ENCODE results near the gene OLIG3.

Gene OLIG3

GRCh38 chr6:137495703-137496336, 1.6 kb upstream of the OLIG3 start:
- no peak for DNase-seq

GRCh38 chr6:137494988-137495702, 951 bp upstream of the OLIG3 start:
- no peak for DNase-seq

- DNase-seq, result no peak
Measured at GRCh38 chr6:137493218-137494038, 766 bp downstream of the OLIG3 start.

GRCh38 chr6:137492289-137493217, 1.6 kb downstream of the OLIG3 start:
- DNase-seq, result no peak

GRCh38 chr6:137491478-137491877, 2.7 kb downstream of the OLIG3 start:
- DNase-seq, result no peak

DNA sequence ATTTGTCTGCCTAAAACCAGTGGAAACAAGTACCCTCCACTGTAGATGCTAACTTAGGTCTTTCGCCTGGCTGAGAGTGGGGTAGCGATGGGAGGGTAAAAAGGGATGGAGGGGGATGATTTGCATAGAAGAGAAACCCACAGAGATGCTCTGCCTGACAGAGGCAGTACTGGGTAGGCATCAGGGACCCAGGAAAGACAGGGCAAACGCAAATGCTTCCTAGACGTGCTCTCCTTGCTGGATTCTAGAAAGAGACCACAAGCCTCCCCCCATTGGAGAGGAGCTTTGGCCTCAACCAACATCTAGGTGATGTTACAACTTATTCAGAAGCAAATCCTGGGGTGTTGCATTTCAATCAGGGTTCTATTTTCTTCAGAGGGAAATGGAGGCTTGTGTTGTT, 3.2 kb downstream of the OLIG3 start:
- DNase-seq, result no peak

- no peak for DNase-seq
Measured at GRCh38 chr6:137490006-137490905, 3.9 kb downstream of the OLIG3 start.

DNA sequence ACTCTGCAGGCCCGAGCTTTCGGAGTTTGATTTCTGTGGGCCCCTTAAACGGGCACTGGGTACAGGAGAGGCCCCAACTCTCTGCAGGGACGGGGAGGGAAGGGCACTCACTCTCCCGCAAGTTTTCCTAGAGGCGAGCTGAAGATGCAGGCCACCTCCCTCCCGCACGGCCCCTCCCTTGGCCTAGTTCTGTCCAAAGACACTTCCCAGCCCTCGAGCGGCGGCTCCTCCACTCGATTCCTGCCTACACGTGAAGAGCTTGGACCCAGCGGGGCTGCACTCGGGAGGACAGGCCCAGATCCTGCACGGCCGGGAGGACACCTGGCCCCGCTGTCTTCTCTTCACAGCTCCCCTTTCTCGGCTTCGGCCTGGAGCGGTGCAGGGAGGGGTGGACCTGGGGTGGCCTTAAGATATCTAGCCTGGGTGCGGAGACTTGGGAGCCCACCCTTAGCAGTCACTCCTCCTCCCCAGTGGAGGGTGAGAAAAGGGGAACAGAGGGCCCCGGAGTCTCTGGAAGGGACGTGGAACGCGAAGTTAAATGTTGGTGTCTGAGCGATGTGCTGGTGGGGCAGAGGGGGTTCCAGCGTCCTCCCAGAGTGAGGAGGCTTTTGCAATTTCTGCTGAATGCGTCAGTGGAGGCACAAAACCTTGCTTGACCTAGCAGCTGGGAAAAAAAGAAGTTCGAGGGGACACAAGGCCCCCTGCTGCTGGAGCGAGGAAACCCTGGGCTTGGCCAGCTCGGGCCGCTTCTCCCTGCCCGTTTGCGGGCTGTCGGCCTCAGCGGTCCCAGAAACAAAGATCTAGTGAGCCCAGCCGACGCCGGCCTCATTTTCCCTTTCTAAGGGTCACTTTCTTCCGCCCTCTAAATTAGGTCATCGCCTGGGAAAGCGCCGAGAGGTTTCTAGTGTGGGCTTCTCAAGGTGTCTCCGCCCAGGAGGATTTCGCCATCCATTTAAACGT, 4.9 kb downstream of the OLIG3 start:
- no peak for DNase-seq

DNA sequence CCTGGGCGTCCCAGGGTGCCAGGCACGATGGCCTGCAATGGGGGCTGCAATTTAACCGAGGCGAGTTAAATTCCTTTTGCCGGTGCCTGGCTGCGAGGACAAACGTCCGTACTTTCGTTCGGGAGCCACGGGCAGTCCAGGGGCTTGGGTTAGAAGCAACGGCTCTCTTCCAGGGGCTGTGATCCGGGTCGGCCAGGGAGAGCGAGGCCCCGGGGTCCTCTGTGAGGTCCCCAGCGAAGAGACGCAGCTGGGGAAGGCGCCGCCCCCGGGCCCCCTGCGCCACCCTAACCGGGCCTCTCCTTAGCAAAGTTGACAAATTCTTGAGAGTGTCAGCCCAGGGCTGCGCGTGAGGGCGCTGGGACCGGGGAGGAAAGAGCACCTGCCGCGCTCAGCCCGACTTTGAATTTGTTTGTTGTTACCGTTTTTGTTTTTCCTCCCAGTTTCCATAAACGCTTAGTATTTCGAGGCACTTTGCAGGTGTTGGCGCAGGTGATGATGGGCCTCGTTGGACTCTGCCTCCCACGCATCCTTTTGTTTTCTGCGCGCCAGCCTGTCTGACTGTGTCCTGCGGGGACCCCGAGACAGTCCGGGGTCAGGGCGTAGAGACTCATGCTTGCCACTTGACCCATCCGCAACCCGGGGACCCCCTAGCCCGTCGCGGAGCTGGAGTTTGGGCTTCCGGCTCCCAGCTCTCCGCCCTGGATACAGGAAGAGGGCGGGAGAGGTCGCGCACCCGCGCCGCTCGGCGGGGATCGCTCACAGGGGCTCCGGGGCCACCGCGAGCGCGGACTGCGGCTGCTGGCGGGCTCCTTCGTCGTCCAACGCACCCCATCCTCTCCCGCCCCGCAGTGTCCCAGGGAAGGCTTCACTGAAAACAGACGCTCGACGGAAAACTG, 5.8 kb downstream of the OLIG3 start:
- DNase-seq, result no peak

- DNase-seq, result no peak
Measured at GRCh38 chr6:137487869-137488149, 6.4 kb downstream of the OLIG3 start.

GRCh38 chr6:137487181-137487868, 6.9 kb downstream of the OLIG3 start:
- DNase-seq, result no peak

- no peak for DNase-seq
Measured at GRCh38 chr6:137486416-137486815, 7.8 kb downstream of the OLIG3 start.

DNA sequence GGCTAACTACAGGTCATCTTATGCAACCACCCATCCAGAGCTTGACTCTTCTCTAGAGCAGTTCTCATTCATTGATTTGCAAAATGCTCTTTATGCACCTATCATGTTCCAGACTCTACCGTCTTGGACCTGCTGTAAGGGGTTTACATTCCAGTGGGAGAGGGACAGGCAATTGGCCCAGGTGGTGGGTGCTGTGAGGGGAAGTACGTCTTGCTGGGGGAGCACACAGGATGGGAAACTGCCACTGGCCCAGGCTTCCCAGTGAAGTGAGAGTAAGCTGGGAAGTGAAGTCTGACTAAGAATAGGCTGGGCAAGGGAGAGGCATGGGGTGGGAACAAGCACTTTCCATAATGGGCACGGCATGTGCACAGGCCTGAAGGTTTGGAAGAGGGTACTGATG, 13.8 kb downstream of the OLIG3 start:
- no peak for DNase-seq

- no peak for DNase-seq
Measured at GRCh38 chr6:137475103-137475502, 19.1 kb downstream of the OLIG3 start.

DNA sequence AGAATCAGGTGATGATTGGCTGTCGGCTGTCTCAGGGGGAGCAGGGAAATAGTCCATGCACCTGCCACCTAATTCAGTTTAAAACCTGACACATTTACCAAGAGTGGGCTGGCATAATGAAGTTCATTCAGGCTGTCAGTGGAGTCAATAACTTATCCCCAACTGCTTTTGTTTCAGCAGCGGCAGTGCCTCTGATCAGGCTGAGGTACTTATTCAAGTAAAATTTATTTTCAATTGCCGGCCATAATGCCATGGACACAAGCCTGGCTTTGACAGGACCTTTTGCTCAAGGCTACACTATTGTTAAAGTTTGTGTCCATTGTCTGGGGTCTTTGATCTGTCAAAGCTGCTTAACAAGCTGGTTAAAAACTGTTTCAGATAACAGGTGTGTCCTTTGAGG, 20.6 kb downstream of the OLIG3 start:
- no peak for DNase-seq

GRCh38 chr6:137472641-137473137, 21.5 kb downstream of the OLIG3 start:
- DNase-seq, result no peak

GRCh38 chr6:137471986-137472385, 22.2 kb downstream of the OLIG3 start:
- no peak for DNase-seq

DNA sequence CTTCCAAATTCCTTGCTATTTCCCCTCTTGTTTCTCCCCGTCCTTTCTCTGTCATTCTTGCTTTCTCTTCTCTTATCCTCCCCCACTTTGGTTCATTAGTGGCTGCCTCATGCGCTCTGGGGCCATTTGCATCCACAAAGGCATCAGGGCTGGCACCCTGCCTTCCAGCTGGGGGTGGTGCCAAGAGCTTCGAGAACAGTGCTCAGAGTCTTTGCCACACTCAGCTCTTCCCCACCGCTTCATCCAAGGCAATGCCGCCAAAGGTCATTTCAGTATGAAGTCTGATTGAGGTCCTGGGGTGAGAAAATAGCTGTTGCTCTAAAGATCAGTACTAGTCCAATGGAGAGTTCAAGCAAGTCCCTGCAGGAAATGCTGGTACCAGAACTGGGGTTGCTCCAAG, 22.7 kb downstream of the OLIG3 start:
- no peak for DNase-seq

- DNase-seq, result no peak
Measured at GRCh38 chr6:137467211-137467610, 27.0 kb downstream of the OLIG3 start.
